Endothelial cell of umbilical vein (primary cell): Measurements from ENCODE around the gene RINT1.

Experiments used
- CTCF ChIP-seq, 2 donors: IDR thresholded peaks; 1 replicate in 1 of 2; 2 replicates in 1 of 2; pipeline ENCODE4 v1.5.1; 2011; ENCODE audit warnings: low read length in 2 of 2, mild to moderate bottlenecking in 2 of 2, moderate library complexity in 2 of 2, control low read depth in 1 of 2, inconsistent platforms in 1 of 2, low read depth in 1 of 2; ENCODE audit not compliant: insufficient read depth in 1 of 2; ENCODE audit errors: extremely low read depth in 1 of 2
- EZH2 ChIP-seq: IDR thresholded peaks from 2 replicates; pipeline ENCODE4 v1.6.1; 2012; ENCODE audit warnings: borderline replicate concordance, low read depth, mild to moderate bottlenecking, moderate library complexity, low read length, inconsistent platforms; ENCODE audit not compliant: severe bottlenecking
- FOS ChIP-seq: IDR thresholded peaks from 2 replicates; pipeline ENCODE4 v1.6.1; 2011; ENCODE audit warnings: mild to moderate bottlenecking, low read length, moderate library complexity, borderline replicate concordance; ENCODE audit not compliant: insufficient read depth
- GATA2 ChIP-seq: IDR thresholded peaks from 2 replicates; pipeline ENCODE4 v1.7.0; 2011; ENCODE audit warnings: low read depth, mild to moderate bottlenecking, moderate library complexity, mixed read lengths, low read length; ENCODE audit not compliant: insufficient read length, insufficient read depth
- JUN ChIP-seq: IDR thresholded peaks from 2 replicates; pipeline ENCODE4 v1.6.1; 2011; ENCODE audit warnings: borderline replicate concordance, low read depth; ENCODE audit not compliant: insufficient read length, insufficient read depth
- MAX ChIP-seq: IDR thresholded peaks from 2 replicates; pipeline ENCODE4 v1.6.1; 2011; ENCODE audit not compliant: insufficient read depth, insufficient read length
- POLR2A ChIP-seq: IDR thresholded peaks from 2 replicates; pipeline ENCODE4 v1.6.1; 2012; ENCODE audit warnings: low read depth, mild to moderate bottlenecking, control low read depth, low read length
- POLR2AphosphoS5 ChIP-seq: IDR thresholded peaks from 2 replicates; pipeline ENCODE4 v1.6.1; 2012; ENCODE audit warnings: low read depth, mild to moderate bottlenecking, control low read depth, low read length, moderate library complexity; ENCODE audit not compliant: insufficient read depth

- TF ChIP-seq JUN (no peak), CTCF (IDR thresholded peaks at IDR 0.05; ENCODE audit: extremely low read depth in 1 of 2, insufficient read depth in 1 of 2, low read depth in 1 of 2, low read length in 2 of 2) (no peak), POLR2A (no peak), EZH2 (no peak), GATA2 (no peak), POLR2AphosphoS5 (no peak), FOS (no peak), MAX (no peak)
Observed at GRCh38 chr7:105538339-105538738, 6.3 kb downstream of the RINT1 start.
